ENCODE measurements around the gene ARHGEF3.
"Not testable (repeated sequence)": the region's sequence is repeated elsewhere in the genome, so short reads cannot be mapped to it uniquely, and the experiment has no call there.

ARHGEF3 gene

GRCh38 chr3:56725175-56725574 is 76.6 kb downstream of the ARHGEF3 start:
- H3K79me2 ChIP-seq (ENCODE audit: low read length), result no peaks in the 10 kb centered on the region
- no peak for TF ChIP-seq CTCF (IDR thresholded peaks at IDR 0.05; ENCODE audit: low read depth, low read length)
- no peak for TF ChIP-seq EZH2phosphoT487 (IDR thresholded peaks at IDR 0.05; ENCODE audit: low read depth)
- 0 out of 2 replicates have a peak overlapping the region, but pooled peaks have one; percentile 11 for H3K9ac ChIP-seq (ENCODE audit: low read length)
- no peaks in the 10 kb centered on the region for H3K27me3 ChIP-seq (ENCODE audit: low read depth, low read length)
- H3K9me3 ChIP-seq (ENCODE audit: insufficient read depth, low read length), result no peaks in the 10 kb centered on the region
- H3K27ac ChIP-seq (ENCODE audit: low read length), result peak overlapping the region; percentile 39
- peak overlapping the region; percentile 41 for H3K4me2 ChIP-seq (ENCODE audit: low read length)
- H4K20me1 ChIP-seq (ENCODE audit: insufficient read depth, low read length), result no peaks in the 10 kb centered on the region
- H3K36me3 ChIP-seq (replicated peaks; ENCODE audit: low read depth, low read length), result peaks cover 15% of the 10 kb centered on the region
- H3K4me3 ChIP-seq (ENCODE audit: low read length), result 0 out of 2 replicates have a peak overlapping the region, but pooled peaks have one; percentile 10
- no peak overlapping the region for H2AFZ ChIP-seq (ENCODE audit: low read depth, low read length)
- H3K4me1 ChIP-seq (ENCODE audit: low read length), result peaks cover 28% of the 10 kb centered on the region

- Histone ChIP-seq H3K4me2 (ENCODE audit: low read length) (peak overlapping the region; percentile 41; the same call in 1 of the 2 replicates), H3K79me2 (ENCODE audit: low read length) (no peaks in the 10 kb centered on the region), H3K27me3 (ENCODE audit: low read depth, low read length) (no peaks in the 10 kb centered on the region), H3K27ac (ENCODE audit: low read length) (no peak overlapping the region), H2AFZ (ENCODE audit: low read depth, low read length) (no peak overlapping the region), H3K4me1 (ENCODE audit: low read length) (peaks cover 28% of the 10 kb centered on the region), H3K4me3 (ENCODE audit: low read length) (no peak overlapping the region), H4K20me1 (ENCODE audit: insufficient read depth, low read length) (no peaks in the 10 kb centered on the region), H3K36me3 (replicated peaks; ENCODE audit: low read depth, low read length) (peaks cover 15% of the 10 kb centered on the region), H3K9ac (ENCODE audit: low read length) (no peak overlapping the region), H3K9me3 (ENCODE audit: insufficient read depth, low read length) (no peaks in the 10 kb centered on the region)
- TF ChIP-seq EZH2phosphoT487 (IDR thresholded peaks at IDR 0.05; ENCODE audit: low read depth) (no peak), CTCF (IDR thresholded peaks at IDR 0.05; ENCODE audit: low read depth, low read length) (no peak)
These were observed 77.1 kb downstream of the ARHGEF3 start for GRCh38 chr3:56724676-56725075.

- H3K27me3 ChIP-seq (ENCODE audit: low read depth, low read length), result no peaks in the 10 kb centered on the region
- peak overlapping the region; percentile 53 for H3K4me2 ChIP-seq (ENCODE audit: low read length)
- H3K79me2 ChIP-seq (ENCODE audit: low read length), result no peaks in the 10 kb centered on the region
- no peak for TF ChIP-seq EZH2phosphoT487 (IDR thresholded peaks at IDR 0.05; ENCODE audit: low read depth)
- no peak for TF ChIP-seq CTCF (IDR thresholded peaks at IDR 0.05; ENCODE audit: low read depth, low read length)
- no peak overlapping the region; the same call in 1 of the 2 replicates for H3K4me3 ChIP-seq (ENCODE audit: low read length)
- H4K20me1 ChIP-seq (ENCODE audit: insufficient read depth, low read length), result no peaks in the 10 kb centered on the region
- H3K9ac ChIP-seq (ENCODE audit: low read length), result no peak overlapping the region
- no peaks in the 10 kb centered on the region for H3K9me3 ChIP-seq (ENCODE audit: insufficient read depth, low read length)
- peak overlapping the region; percentile 49; the same call in 1 of the 2 replicates for H2AFZ ChIP-seq (ENCODE audit: low read depth, low read length)
- H3K36me3 ChIP-seq (replicated peaks; ENCODE audit: low read depth, low read length), result no peaks in the 10 kb centered on the region
- H3K27ac ChIP-seq (ENCODE audit: low read length), result peak overlapping the region; percentile 10; the same call in 1 of the 2 replicates
- H3K4me1 ChIP-seq (ENCODE audit: low read length), result peaks cover 28% of the 10 kb centered on the region
These were observed 80.9 kb downstream of the ARHGEF3 start for GRCh38 chr3:56720849-56721248.

GRCh38 chr3:56718809-56719208 is 82.9 kb downstream of the ARHGEF3 start:
- H3K27me3 ChIP-seq (ENCODE audit: low read depth, low read length), result not testable (repeated sequence)

More at GRCh38 chr3:56718809-56719208, 82.9 kb downstream of the ARHGEF3 start:
- H2AFZ ChIP-seq (ENCODE audit: low read depth, low read length); H3K27ac ChIP-seq (ENCODE audit: low read length); H3K4me3 ChIP-seq (ENCODE audit: low read length); H3K79me2 ChIP-seq (ENCODE audit: low read length); H3K4me2 ChIP-seq (ENCODE audit: low read length); H3K36me3 ChIP-seq (replicated peaks; ENCODE audit: low read depth, low read length); H3K9ac ChIP-seq (ENCODE audit: low read length); H4K20me1 ChIP-seq (ENCODE audit: insufficient read depth, low read length); H3K9me3 ChIP-seq (ENCODE audit: insufficient read depth, low read length): not testable (repeated sequence)
- H3K4me1 ChIP-seq (ENCODE audit: low read length), result peaks cover 14% of the 10 kb centered on the region

Measured in OCI-LY3 (cell line).